BLaER1 treated with 17β-estradiol and CSF1 and Interleukin-3, amounts not matched to agents 10 nM and 100 nM (cell line): ENCODE measurements around the gene UBE2J2.

Experiments used
- H3K27ac ChIP-seq, 11 experiments: shearing (Covaris generic); formaldehyde crosslinking; 2 replicates each; pipeline ENCODE4 v1.8.1; 2022
- H3K27me3 ChIP-seq, 11 experiments: shearing (Covaris generic); formaldehyde crosslinking; 2 replicates each; pipeline ENCODE4 v1.8.1; 2022
- H3K36me3 ChIP-seq, 11 experiments: shearing (Covaris generic); formaldehyde crosslinking; 2 replicates each; pipeline ENCODE4 v1.8.1; 2022
- H3K4me1 ChIP-seq, 10 experiments: shearing (Covaris generic); formaldehyde crosslinking; 2 replicates each; pipeline ENCODE4 v1.8.1; 2022
- H3K4me2 ChIP-seq, 11 experiments: shearing (Covaris generic); formaldehyde crosslinking; 2 replicates each; pipeline ENCODE4 v1.8.1; 2022
- H3K4me3 ChIP-seq, 10 experiments: shearing (Covaris generic); formaldehyde crosslinking; 2 replicates each; pipeline ENCODE4 v1.8.1; 2022
- H3K9ac ChIP-seq, 11 experiments: shearing (Covaris generic); formaldehyde crosslinking; 2 replicates each; pipeline ENCODE4 v1.8.1; 2022
- H3K9me3 ChIP-seq, 11 experiments: shearing (Covaris generic); formaldehyde crosslinking; replicated peaks in 1 of 11; 2 replicates each; pipeline ENCODE4 v1.8.1; 2022
- H4K20me1 ChIP-seq, 11 experiments: shearing (Covaris generic); formaldehyde crosslinking; 2 replicates each; pipeline ENCODE4 v1.8.1; 2022
- Cebpa-rat ChIP-seq, 11 experiments: shearing (Covaris generic); IDR thresholded peaks; 2 replicates each; pipeline ENCODE4 v1.8.1; 2022

UBE2J2 gene

DNA sequence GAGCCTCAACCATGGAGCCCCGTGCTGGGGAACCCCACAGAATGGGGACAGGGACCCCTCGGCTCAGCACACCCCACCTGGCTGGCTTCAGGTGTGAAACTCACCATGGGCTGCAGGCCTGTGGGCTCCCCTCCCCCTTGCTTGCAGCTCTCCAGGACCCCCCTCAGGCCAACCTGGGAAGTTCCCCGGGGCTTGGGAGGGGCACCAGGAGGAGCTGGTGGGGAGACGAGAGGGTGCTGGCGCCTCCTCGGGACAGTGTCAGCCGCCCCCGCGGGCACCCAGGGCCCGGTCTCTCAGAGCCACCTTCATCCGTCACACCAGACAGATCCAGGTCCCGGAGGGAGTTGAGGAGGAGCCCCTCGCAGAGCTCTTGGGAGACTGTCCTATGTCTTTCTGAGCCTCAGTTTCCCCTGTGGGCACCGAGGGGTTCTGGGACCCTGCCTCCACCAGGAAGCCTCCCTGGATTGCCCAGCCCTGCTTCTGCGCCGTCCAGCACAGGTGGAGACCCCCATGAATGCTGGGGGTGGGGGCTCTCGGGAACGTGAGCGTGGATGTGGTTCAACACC lies 66.6 kb downstream of the UBE2J2 start:
- Histone ChIP-seq H4K20me1 (peaks cover 0 to 66% (median 41%) of the 10 kb centered on the region in 11 experiments; a peak in 16 of 22 replicates), H3K9ac (peak overlapping the region in 2 of 11 experiments; percentile 23 to 55; a peak in 1 of 22 replicates), H3K36me3 (no peaks in the 10 kb centered on the region), H3K27me3 (peaks cover 20 to 70% (median 37%) of the 10 kb centered on the region in 11 experiments), H3K4me3 (peak overlapping the region in 8 of 10 experiments; percentile 1 to 61 (median 49); a peak in 12 of 20 replicates), H3K4me2 (peak overlapping the region; percentile 90 to 99 (median 97)), H3K27ac (peak overlapping the region in 1 of 11 experiments; percentile 18; a peak in 1 of 22 replicates), H3K4me1 (peaks cover 69 to 74% (median 72%) of the 10 kb centered on the region in 10 experiments), H3K9me3 (no peaks in the 10 kb centered on the region; a peak in 1 of 22 replicates)
- TF ChIP-seq Cebpa-rat (IDR thresholded peaks at IDR 0.05): no peak

DNA sequence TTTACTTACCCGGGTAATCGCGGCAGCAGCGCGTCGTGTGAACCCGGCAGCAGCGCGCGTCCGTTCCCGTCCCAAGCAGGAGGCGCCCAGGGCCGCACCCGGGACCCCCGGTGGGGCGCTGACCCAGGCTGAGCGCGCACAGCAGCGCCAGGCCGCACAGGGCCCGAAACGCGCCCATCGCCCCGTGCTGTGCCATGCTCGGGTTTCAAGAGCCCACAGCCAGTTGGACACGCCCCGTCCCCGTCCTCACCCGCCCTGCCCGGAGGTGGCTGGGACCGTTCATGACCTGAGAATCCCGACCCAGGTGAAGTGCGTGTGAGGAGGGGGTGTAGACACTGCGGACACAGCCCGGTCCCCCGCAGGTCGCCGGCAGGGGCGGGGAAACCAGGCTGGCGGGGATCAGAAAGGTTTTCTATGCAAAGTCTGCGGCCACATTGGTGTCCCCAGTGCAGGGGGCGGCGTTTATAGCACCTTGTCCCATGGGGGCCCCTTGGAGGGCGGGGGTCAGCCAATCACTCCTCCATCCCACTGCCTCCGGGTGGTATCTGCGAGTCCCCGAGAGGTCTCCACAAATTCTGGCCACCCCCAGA lies 67.2 kb downstream of the UBE2J2 start, which contains the start of gene TNFRSF18:
Gene TNFRSF18, minus strand, starts transcription at position 217 of the 590 bp plus-strand sequence. Its CDS starts 21 bp downstream, at position 196.
- peak within 1 kb of the TSS in 2 of 11 experiments; percentile 3 to 18; a peak in 2 of 22 replicates for H3K27ac ChIP-seq
- no peak for TF ChIP-seq Cebpa-rat (IDR thresholded peaks at IDR 0.05)
- peak within 1 kb of the TSS in 10 of 11 experiments; percentile 21 to 69 (median 56); a peak in 17 of 22 replicates for H3K9ac ChIP-seq
- no peaks in the 10 kb centered on the region; a peak in 1 of 22 replicates for H3K9me3 ChIP-seq
- H3K36me3 ChIP-seq: no peaks in the 10 kb centered on the region
- H3K4me1 ChIP-seq: peaks cover 63 to 69% (median 66%) of the 10 kb centered on the region in 10 experiments
- H3K4me2 ChIP-seq: peak within 1 kb of the TSS; percentile 90 to 99 (median 97)
- peaks cover 0 to 60% (median 36%) of the 10 kb centered on the region in 11 experiments; a peak in 16 of 22 replicates for H4K20me1 ChIP-seq
- peaks cover 22 to 66% (median 39%) of the 10 kb centered on the region in 11 experiments for H3K27me3 ChIP-seq
- H3K4me3 ChIP-seq: peak within 1 kb of the TSS; percentile 1 to 61 (median 46); a peak in 19 of 20 replicates

DNA sequence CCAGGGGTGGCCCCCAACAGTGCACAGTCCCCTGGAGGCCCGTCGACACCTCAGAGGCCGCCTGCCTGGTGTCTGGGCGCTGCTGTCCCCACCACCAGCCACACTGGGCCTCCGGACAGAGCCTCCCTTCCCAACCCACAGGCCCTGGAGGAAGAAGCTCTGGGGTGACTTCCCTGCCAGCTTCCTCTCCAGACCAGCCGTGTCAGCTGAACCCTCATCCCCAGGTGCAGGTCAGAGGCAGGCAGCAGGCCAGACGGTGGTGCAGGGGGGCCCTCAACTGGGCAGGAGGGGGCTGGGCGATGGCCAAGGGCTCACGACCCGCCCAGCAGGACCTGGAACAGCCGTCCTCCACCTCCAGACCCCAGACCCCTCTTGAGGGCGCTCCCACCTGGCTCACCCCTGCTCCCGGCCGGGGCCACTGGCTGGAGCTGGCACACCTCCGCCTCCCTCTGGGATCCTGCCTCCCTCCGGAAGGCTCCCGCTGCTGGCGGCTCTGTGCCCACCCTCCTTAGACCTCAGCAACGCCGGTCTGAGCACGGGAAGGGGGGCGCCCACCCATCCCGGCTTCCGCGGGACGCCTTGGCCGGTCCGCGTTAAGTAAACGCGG lies 67.8 kb downstream of the UBE2J2 start:
- peak overlapping the region; percentile 1 to 61 (median 46); a peak in 19 of 20 replicates for H3K4me3 ChIP-seq
- peaks cover 25 to 72% (median 45%) of the 10 kb centered on the region in 11 experiments for H3K27me3 ChIP-seq
- H3K9me3 ChIP-seq: no peaks in the 10 kb centered on the region; a peak in 1 of 22 replicates
- H3K4me1 ChIP-seq: peaks cover 57 to 63% (median 61%) of the 10 kb centered on the region in 10 experiments
- H3K4me2 ChIP-seq: peak overlapping the region; percentile 90 to 99 (median 97)
- H3K36me3 ChIP-seq: no peaks in the 10 kb centered on the region
- no peak for TF ChIP-seq Cebpa-rat (IDR thresholded peaks at IDR 0.05)
- H3K9ac ChIP-seq: peak overlapping the region in 10 of 11 experiments; percentile 21 to 69 (median 56); a peak in 17 of 22 replicates
- H4K20me1 ChIP-seq: peaks cover 0 to 54% (median 31%) of the 10 kb centered on the region in 11 experiments; a peak in 16 of 22 replicates
- 0 out of 22 replicates have a peak overlapping the region, but pooled peaks of 1 of the 11 experiments have one; percentile 3 for H3K27ac ChIP-seq

DNA sequence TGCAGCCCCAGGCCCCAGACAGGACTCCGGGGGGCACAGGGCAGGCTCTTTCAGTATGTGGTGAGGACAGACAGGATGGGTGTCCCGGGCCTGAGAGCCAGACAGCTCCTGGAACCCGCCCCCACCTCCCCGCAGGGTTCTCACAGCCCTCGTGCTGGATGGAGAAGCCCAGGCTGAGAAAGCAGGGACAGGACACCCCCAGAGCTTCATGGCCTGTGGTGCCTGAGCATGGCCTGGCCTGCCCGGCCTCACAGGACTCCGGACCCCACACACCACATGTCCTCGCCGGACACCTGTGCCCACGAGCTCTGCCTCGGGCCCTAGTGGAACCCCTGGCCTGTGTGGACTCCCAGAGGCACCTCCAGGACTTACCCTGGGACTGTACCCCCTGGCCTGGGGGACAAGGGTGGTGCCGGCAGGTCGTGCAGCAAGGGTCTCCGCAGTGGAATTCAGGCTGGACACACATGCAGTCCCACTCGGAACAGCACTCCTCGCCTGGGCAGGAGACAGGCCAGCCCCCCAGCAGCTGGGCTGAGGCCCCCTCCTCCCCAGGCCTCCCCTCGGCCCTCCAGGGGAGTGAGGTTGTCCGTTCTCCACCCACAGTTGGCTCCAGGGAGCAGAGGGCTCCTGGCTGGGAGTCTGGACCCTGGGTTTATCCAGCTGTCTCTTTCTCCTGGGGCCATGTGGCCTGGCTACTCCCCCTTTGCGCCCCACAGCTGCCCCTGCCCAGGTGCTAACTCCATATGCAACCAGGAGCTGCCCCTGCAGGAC lies 68.5 kb downstream of the UBE2J2 start:
- peak overlapping the region in 6 of 11 experiments; percentile 51 to 69 (median 58); a peak in 8 of 22 replicates for H3K9ac ChIP-seq
- no peaks in the 10 kb centered on the region; a peak in 1 of 22 replicates for H3K9me3 ChIP-seq
- peak overlapping the region in 5 of 10 experiments; percentile 39 to 57 (median 48); a peak in 7 of 20 replicates for H3K4me3 ChIP-seq
- H3K27ac ChIP-seq: no peak overlapping the region
- H3K36me3 ChIP-seq: no peaks in the 10 kb centered on the region
- H3K4me2 ChIP-seq: peak overlapping the region; percentile 90 to 99 (median 97)
- no peak for TF ChIP-seq Cebpa-rat (IDR thresholded peaks at IDR 0.05)
- peaks cover 56 to 62% (median 61%) of the 10 kb centered on the region in 10 experiments for H3K4me1 ChIP-seq
- H4K20me1 ChIP-seq: peaks cover 0 to 47% (median 30%) of the 10 kb centered on the region in 11 experiments; a peak in 16 of 22 replicates
- H3K27me3 ChIP-seq: peaks cover 32 to 74% (median 44%) of the 10 kb centered on the region in 11 experiments

DNA sequence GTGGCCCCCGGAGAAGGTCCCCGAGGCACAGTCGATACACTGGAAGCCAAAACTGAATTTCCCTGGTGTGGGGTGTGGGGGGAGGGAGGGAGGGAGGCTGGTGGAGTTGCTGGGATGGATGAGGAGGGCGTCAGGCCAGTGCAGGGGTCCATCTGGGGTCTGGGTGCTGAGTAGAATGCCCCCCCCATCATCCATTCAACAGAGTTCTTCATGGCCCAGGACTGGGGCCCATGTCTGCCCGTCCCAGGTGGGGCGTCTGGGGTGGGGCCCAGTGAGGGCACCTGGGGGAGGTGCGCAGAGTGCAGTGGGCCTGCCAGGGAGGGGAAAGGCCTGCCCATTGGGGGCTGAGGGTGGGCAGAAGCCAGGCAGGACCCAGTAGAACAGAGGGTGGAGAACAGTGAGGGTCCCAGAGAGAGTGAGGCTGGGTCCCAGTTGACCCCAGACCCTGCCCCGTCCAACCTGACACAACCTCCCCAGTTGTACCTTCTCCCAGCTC lies 69.2 kb downstream of the UBE2J2 start:
- no peaks in the 10 kb centered on the region for H3K36me3 ChIP-seq
- no peak overlapping the region for H3K9ac ChIP-seq
- peaks cover 35 to 71% (median 45%) of the 10 kb centered on the region in 11 experiments for H3K27me3 ChIP-seq
- no peaks in the 10 kb centered on the region; a peak in 1 of 22 replicates for H3K9me3 ChIP-seq
- H3K27ac ChIP-seq: no peak overlapping the region
- H3K4me3 ChIP-seq: no peak overlapping the region
- H4K20me1 ChIP-seq: peaks cover 0 to 41% (median 26%) of the 10 kb centered on the region in 11 experiments; a peak in 16 of 22 replicates
- peak overlapping the region; percentile 90 to 99 (median 97); a peak in 14 of 22 replicates for H3K4me2 ChIP-seq
- TF ChIP-seq Cebpa-rat (IDR thresholded peaks at IDR 0.05): no peak
- peaks cover 49 to 62% (median 59%) of the 10 kb centered on the region in 10 experiments for H3K4me1 ChIP-seq
